ENCODE measurements around the gene SERINC2. TPM values are rescaled to one million over a fixed set of nuclear protein-coding genes. Genes with fewer than 3 reads are reported as not detected.

Gene SERINC2
- total and polyA plus RNA-seq, 2 of the 8 experiments (the other 6 are each of a cell fraction or from before 2014, with no cell fraction given): 31.4 to 60.0 TPM

GRCh38 chr1:31441970-31442647 lies 29.1 kb downstream of the SERINC2 start (continued):
- no peak for TF ChIP-seq POU5F1 (IDR thresholded peaks at IDR 0.05; ENCODE audit: low read depth, low read length)
- TF ChIP-seq HDAC6 (IDR thresholded peaks at IDR 0.05; ENCODE audit: low read depth, low read length): no peak
- no peak for TF ChIP-seq PHF8 (conservative IDR thresholded peaks at IDR 0.05; ENCODE audit: low read depth, low read length)
